Omental fat pad (tissue), 4 donors: ENCODE results near the gene ACTN4. TPM values are rescaled to one million over a fixed set of nuclear protein-coding genes. Genes with fewer than 3 reads are reported as not detected.

Source experiments
- ATAC-seq: fragments of 150-250 bp; one replicate; pipeline ENCODE4 v1.9.1; 2016; ENCODE audit warnings: mild to moderate bottlenecking, moderate library complexity; ENCODE audit not compliant: low FRiP score
- DNase-seq: peaks from one replicate; pipeline ENCODE4 v3.0.0-alpha.2; 2019; ENCODE audit warnings: low spot score
- CTCF ChIP-seq, 3 donors: fragments of 450-650 bp; IDR thresholded peaks; one replicate each; pipeline ENCODE4 v1.5.1; 2016 to 2017; ENCODE audit warnings: antibody characterized with exemption in 3 of 3, mild to moderate bottlenecking in 3 of 3, moderate library complexity in 2 of 3
- total RNA-seq, 4 donors: library from RNA; depleted of rRNA; stranded (reverse); fragments of >200 nt; gene quantifications; one replicate each; pipeline ENCODE4 v1.1.0, GENCODE V29; 2016

ACTN4 gene
- total RNA-seq, 4 donors from 2014 or later = 290 to 517 (median 367) TPM

- TF ChIP-seq CTCF (IDR thresholded peaks at IDR 0.05) = no peak
- ATAC-seq (no peak), DNase-seq (no peak)
Measured at GRCh38 chr19:38639679-38640078, 7.8 kb upstream of the ACTN4 start.

- no peak for ATAC-seq
- no peak for DNase-seq
Measured at GRCh38 chr19:38640368-38640767, 7.1 kb upstream of the ACTN4 start.

GRCh38 chr19:38642176-38642575, 5.3 kb upstream of the ACTN4 start:
- ATAC-seq (no peak), DNase-seq (no peak)
- TF ChIP-seq CTCF (IDR thresholded peaks at IDR 0.05) = no peak

More at GRCh38 chr19:38640368-38640767, 7.1 kb upstream of the ACTN4 start:
- TF ChIP-seq CTCF (IDR thresholded peaks at IDR 0.05) = no peak

- DNase-seq (no peak), ATAC-seq (no peak)
- no peak for TF ChIP-seq CTCF (IDR thresholded peaks at IDR 0.05)
Measured at GRCh38 chr19:38644719-38645118, 2.7 kb upstream of the ACTN4 start.

- no peak for TF ChIP-seq CTCF (IDR thresholded peaks at IDR 0.05)
- ATAC-seq (no peak), DNase-seq (no peak)
Measured at GRCh38 chr19:38647966-38648768, 718 bp downstream of the ACTN4 start.

- no peak for TF ChIP-seq CTCF (IDR thresholded peaks at IDR 0.05)
- ATAC-seq (no peak), DNase-seq (no peak)
Measured at GRCh38 chr19:38648769-38649304, 1.4 kb downstream of the ACTN4 start.
